Fibroblast of skin of right biceps (primary cell): ENCODE data around the gene PLA2R1.

Experiments used
- DNase-seq: peaks from one replicate; pipeline ENCODE4 v3.0.0-alpha.2; 2013

PLA2R1 gene

GRCh38 chr2:160028431-160029269, 33.8 kb downstream of the PLA2R1 start:
- peak; percentile 71 for DNase-seq

- no peak for DNase-seq
Observed at GRCh38 chr2:160022162-160022561, 40.3 kb downstream of the PLA2R1 start.

- DNase-seq = no peak
Observed at GRCh38 chr2:160019374-160020090, 42.9 kb downstream of the PLA2R1 start.

- DNase-seq = no peak
Observed at GRCh38 chr2:160015746-160016145, 46.7 kb downstream of the PLA2R1 start.

GRCh38 chr2:160014227-160014626, 48.2 kb downstream of the PLA2R1 start:
- DNase-seq = no peak

GRCh38 chr2:160010361-160011145, 51.9 kb downstream of the PLA2R1 start:
- no peak for DNase-seq

- DNase-seq = no peak
Observed at GRCh38 chr2:160007111-160007510, 55.3 kb downstream of the PLA2R1 start.

GRCh38 chr2:160006475-160006874, 55.9 kb downstream of the PLA2R1 start:
- no peak for DNase-seq

- DNase-seq = no peak
Observed at GRCh38 chr2:160005908-160006307, 56.5 kb downstream of the PLA2R1 start.

GRCh38 chr2:160005476-160005875, 56.9 kb downstream of the PLA2R1 start:
- no peak for DNase-seq

- DNase-seq = peak; percentile 23
Observed at GRCh38 chr2:159998961-159999360, 63.5 kb downstream of the PLA2R1 start.

- no peak for DNase-seq
Observed at GRCh38 chr2:159998243-159998642, 64.2 kb downstream of the PLA2R1 start.

GRCh38 chr2:159996792-159997546, 65.4 kb downstream of the PLA2R1 start:
- DNase-seq = peak; percentile 60

GRCh38 chr2:159995038-159995437, 67.4 kb downstream of the PLA2R1 start:
- no peak for DNase-seq

GRCh38 chr2:159989249-159989648, 73.2 kb downstream of the PLA2R1 start:
- DNase-seq = no peak

GRCh38 chr2:159988412-159988970, 73.9 kb downstream of the PLA2R1 start:
- DNase-seq = no peak

- no peak for DNase-seq
Observed at GRCh38 chr2:159987181-159987580, 75.2 kb downstream of the PLA2R1 start.

GRCh38 chr2:159985656-159986055, 76.8 kb downstream of the PLA2R1 start:
- no peak for DNase-seq

GRCh38 chr2:159984034-159984433, 78.4 kb downstream of the PLA2R1 start:
- no peak for DNase-seq

- peak; percentile 66 for DNase-seq
Observed at GRCh38 chr2:159982842-159983785, 79.3 kb downstream of the PLA2R1 start.

GRCh38 chr2:159982270-159982669, 80.1 kb downstream of the PLA2R1 start:
- peak; percentile 90 for DNase-seq
